Osteoblast (primary cell): ENCODE measurements around the gene KCND2. TPM values are rescaled to one million over a fixed set of nuclear protein-coding genes. Genes with fewer than 3 reads are reported as not detected.

Source experiments
- DNase-seq: peaks from one replicate; pipeline ENCODE4 v3.0.0; 2011; ENCODE audit warnings: low spot score, mixed read lengths; ENCODE audit not compliant: insufficient read length; ENCODE audit errors: missing footprints
- H2AFZ ChIP-seq: 2 replicates; pipeline ENCODE4 v1.6.0; 2011; ENCODE audit warnings: mild to moderate bottlenecking, low read length
- H3K27ac ChIP-seq: 2 replicates; pipeline ENCODE4 v1.5.1; 2011; ENCODE audit warnings: mild to moderate bottlenecking, low read depth, low read length, moderate library complexity
- H3K27me3 ChIP-seq: 2 replicates; pipeline ENCODE4 v1.6.0; 2012; ENCODE audit warnings: mild to moderate bottlenecking, control low read depth, inconsistent platforms, low read length, moderate library complexity; ENCODE audit not compliant: insufficient read depth
- H3K36me3 ChIP-seq: 2 replicates; pipeline ENCODE4 v1.5.1; 2011; ENCODE audit warnings: mild to moderate bottlenecking, low read length, control low read depth, moderate library complexity; ENCODE audit not compliant: insufficient read depth
- H3K4me1 ChIP-seq: 2 replicates; pipeline ENCODE4 v1.5.1; 2011; ENCODE audit warnings: mild to moderate bottlenecking, low read length, control low read depth, moderate library complexity; ENCODE audit not compliant: insufficient read depth
- H3K4me2 ChIP-seq: 2 replicates; pipeline ENCODE4 v1.6.0; 2011; ENCODE audit warnings: mild to moderate bottlenecking, low read length; ENCODE audit not compliant: insufficient read depth
- H3K4me3 ChIP-seq: fragments of 200-600 bp; sonication (generic); 3 replicates; pipeline ENCODE4 v1.5.1; 2012; ENCODE audit warnings: mild to moderate bottlenecking, low read length, inconsistent platforms; ENCODE audit not compliant: insufficient read depth
- H3K79me2 ChIP-seq: 2 replicates; pipeline ENCODE4 v1.6.0; 2012; ENCODE audit warnings: mild to moderate bottlenecking, low read length, control low read depth, inconsistent platforms; ENCODE audit not compliant: insufficient read depth
- H3K9me3 ChIP-seq: 2 replicates; pipeline ENCODE4 v1.5.1; 2011; ENCODE audit warnings: low read depth, low read length, control low read depth
- H4K20me1 ChIP-seq: 2 replicates; pipeline ENCODE4 v1.6.0; 2012; ENCODE audit warnings: mild to moderate bottlenecking, low read length, control low read depth; ENCODE audit not compliant: insufficient read depth
- CTCF ChIP-seq: IDR thresholded peaks from 2 replicates; pipeline ENCODE4 v1.5.1; 2011; ENCODE audit warnings: mild to moderate bottlenecking, low read depth, low read length, moderate library complexity; ENCODE audit errors: extremely low read depth
- total RNA-seq: library from RNA; depleted of rRNA; stranded (reverse); fragments of >200 nt; gene quantifications from 2 replicates; pipeline ENCODE4 v1.2.3, GENCODE V29; 2012

KCND2 gene
- total RNA-seq, 1 donor = 6.5 TPM

- no peaks in the 10 kb centered on the region for H3K36me3 ChIP-seq
- no peak overlapping the region for H3K27ac ChIP-seq
- TF ChIP-seq CTCF = no peak
- no peak overlapping the region for H3K4me2 ChIP-seq
- H3K9me3 ChIP-seq = peaks cover 2% of the 10 kb centered on the region
- no peak overlapping the region for H2AFZ ChIP-seq
- H3K4me1 ChIP-seq = no peaks in the 10 kb centered on the region
- no peaks in the 10 kb centered on the region for H3K79me2 ChIP-seq
- no peaks in the 10 kb centered on the region for H4K20me1 ChIP-seq
- DNase-seq = no peak
- H3K27me3 ChIP-seq = no peaks in the 10 kb centered on the region
- no peak overlapping the region for H3K4me3 ChIP-seq
Observed at GRCh38 chr7:120480472-120480871, 207.5 kb downstream of the KCND2 start.

GRCh38 chr7:120480930-120481329 is 208.0 kb downstream of the KCND2 start:
- Histone ChIP-seq H3K4me1 (no peaks in the 10 kb centered on the region), H3K27ac (no peak overlapping the region), H3K36me3 (no peaks in the 10 kb centered on the region), H3K27me3 (no peaks in the 10 kb centered on the region), H2AFZ (no peak overlapping the region), H4K20me1 (no peaks in the 10 kb centered on the region), H3K9me3 (peaks cover 2% of the 10 kb centered on the region), H3K4me3 (no peak overlapping the region), H3K79me2 (no peaks in the 10 kb centered on the region), H3K4me2 (no peak overlapping the region)
- DNase-seq = no peak
- no peak for TF ChIP-seq CTCF

DNA sequence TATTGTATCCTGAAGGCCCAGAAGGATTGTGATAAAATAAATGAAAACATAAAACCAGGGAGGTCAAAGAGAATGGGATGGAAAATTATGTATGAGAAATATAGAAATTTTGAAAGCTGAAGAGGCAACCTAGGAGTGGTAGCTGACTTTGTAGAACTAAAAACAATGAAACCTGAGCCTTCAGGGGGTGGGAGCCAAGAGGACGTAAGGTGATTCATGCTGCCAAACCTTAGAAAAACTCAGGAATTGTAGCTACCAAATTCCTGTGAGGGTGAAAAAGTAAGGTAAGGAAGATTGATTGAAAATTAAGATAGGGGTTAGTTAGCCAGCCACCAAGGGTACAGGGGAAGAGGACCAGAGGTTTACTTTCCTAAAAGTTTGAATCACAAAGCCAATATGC is 213.2 kb downstream of the KCND2 start:
- no peak for TF ChIP-seq CTCF
- H3K27me3 ChIP-seq = no peaks in the 10 kb centered on the region
- H2AFZ ChIP-seq = no peak overlapping the region
- no peaks in the 10 kb centered on the region for H3K4me1 ChIP-seq
- H4K20me1 ChIP-seq = no peaks in the 10 kb centered on the region
- no peak overlapping the region for H3K27ac ChIP-seq
- H3K4me2 ChIP-seq = no peak overlapping the region
- H3K4me3 ChIP-seq = no peak overlapping the region
- no peaks in the 10 kb centered on the region for H3K36me3 ChIP-seq
- DNase-seq = no peak
- H3K9me3 ChIP-seq = peaks cover 2% of the 10 kb centered on the region
- H3K79me2 ChIP-seq = no peaks in the 10 kb centered on the region

DNA sequence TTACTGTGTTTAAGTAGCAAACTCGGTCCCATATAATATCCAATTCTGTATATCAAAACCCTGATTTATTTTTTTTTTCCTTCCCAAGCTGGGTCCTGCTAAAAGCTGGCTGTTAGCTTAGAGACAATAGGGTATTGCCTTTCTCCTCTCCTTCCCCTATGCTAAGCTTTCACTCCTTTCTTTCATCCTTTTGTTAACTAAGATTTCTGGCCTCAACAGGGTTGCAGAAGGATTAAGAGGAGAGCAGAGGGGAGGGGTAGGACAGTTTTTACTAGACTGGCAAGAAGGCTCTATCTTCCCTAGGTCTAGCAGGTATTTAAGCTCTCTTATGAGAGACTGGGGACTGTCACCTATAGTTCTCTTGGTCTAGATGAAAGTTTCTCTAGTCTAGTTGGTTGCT is 229.2 kb downstream of the KCND2 start:
- H3K79me2 ChIP-seq = no peaks in the 10 kb centered on the region
- DNase-seq = no peak
- no peak for TF ChIP-seq CTCF
- H2AFZ ChIP-seq = no peak overlapping the region
- no peak overlapping the region for H3K4me2 ChIP-seq
- no peaks in the 10 kb centered on the region for H3K4me1 ChIP-seq
- no peaks in the 10 kb centered on the region for H3K27me3 ChIP-seq
- H4K20me1 ChIP-seq = no peaks in the 10 kb centered on the region
- H3K9me3 ChIP-seq = no peaks in the 10 kb centered on the region
- no peak overlapping the region for H3K27ac ChIP-seq
- no peak overlapping the region for H3K4me3 ChIP-seq
- H3K36me3 ChIP-seq = no peaks in the 10 kb centered on the region
